Epithelial cell of proximal tubule (primary cell): ENCODE results near the gene NPC1L1. TPM values are rescaled to one million over a fixed set of nuclear protein-coding genes. Genes with fewer than 3 reads are reported as not detected.

Experiments used
- DNase-seq: peaks from one replicate; pipeline ENCODE4 v3.0.0-alpha.2; 2011; ENCODE audit warnings: low read depth
- H3K4me3 ChIP-seq: 2 replicates; pipeline ENCODE4 v1.5.1; 2011; ENCODE audit warnings: low read depth, mild to moderate bottlenecking, low read length
- total RNA-seq: library from RNA; depleted of rRNA; stranded (reverse); fragments of >200 nt; gene quantifications from 2 replicates; pipeline ENCODE4 v1.2.3, GENCODE V29; 2015
- TF ChIP-seq, protein P1 (sequence below): conservative IDR thresholded peaks from 2 replicates; pipeline ENCODE4 v1.5.1; 2012; ENCODE audit warnings: low read depth, mild to moderate bottlenecking, low read length

NPC1L1 gene
- total RNA-seq, 1 donor from 2014 or later = 0.23 TPM

DNA sequence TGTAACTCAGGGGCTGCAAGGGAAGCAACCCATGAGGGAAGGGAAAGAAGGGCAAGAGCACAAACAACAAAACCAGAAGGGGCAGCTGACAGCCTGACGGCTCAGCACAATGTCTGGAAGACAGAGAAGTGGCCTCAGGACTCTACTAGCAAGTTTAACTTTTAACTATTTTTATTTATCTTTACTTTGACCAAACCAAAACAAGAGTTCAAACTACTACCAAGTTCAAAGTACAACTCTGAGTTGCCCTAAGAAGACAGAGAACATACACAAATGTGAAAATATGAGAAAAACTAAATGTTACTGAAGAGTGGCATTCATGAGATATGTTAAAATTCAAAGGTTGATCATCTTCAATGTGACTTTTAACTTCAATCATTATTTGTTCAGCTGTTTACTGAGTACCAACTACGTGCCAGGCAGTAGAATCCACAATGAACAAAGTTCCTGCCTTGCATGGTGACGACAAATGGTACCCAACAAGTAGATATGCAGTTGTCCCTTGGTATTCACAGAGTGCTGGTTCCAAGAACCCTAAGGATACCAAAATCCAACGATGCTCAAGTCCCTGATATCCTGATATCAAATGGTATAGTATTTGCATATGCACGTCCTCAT lies 70.4 kb downstream of the NPC1L1 start:
- no peak overlapping the region for H3K4me3 ChIP-seq
- DNase-seq = no peak
- TF ChIP-seq, protein P1, sequence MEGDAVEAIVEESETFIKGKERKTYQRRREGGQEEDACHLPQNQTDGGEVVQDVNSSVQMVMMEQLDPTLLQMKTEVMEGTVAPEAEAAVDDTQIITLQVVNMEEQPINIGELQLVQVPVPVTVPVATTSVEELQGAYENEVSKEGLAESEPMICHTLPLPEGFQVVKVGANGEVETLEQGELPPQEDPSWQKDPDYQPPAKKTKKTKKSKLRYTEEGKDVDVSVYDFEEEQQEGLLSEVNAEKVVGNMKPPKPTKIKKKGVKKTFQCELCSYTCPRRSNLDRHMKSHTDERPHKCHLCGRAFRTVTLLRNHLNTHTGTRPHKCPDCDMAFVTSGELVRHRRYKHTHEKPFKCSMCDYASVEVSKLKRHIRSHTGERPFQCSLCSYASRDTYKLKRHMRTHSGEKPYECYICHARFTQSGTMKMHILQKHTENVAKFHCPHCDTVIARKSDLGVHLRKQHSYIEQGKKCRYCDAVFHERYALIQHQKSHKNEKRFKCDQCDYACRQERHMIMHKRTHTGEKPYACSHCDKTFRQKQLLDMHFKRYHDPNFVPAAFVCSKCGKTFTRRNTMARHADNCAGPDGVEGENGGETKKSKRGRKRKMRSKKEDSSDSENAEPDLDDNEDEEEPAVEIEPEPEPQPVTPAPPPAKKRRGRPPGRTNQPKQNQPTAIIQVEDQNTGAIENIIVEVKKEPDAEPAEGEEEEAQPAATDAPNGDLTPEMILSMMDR = no peak

DNA sequence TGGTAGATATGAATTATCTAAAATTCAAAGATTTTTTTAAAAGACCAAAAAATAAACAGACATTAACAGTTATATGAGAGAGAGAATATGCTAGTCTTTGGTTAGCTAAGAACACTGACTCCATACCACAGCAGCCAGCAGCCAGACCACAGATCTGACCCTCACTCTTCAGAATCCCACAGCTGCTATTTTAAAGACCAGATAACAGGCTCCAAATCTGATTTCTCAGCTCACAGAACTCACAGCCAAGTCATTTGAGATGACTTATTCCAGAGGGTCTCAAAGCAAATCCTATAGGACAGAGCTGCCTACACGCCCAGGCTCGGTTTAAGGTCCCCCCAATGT lies 71.0 kb downstream of the NPC1L1 start:
- DNase-seq = no peak
- TF ChIP-seq, protein P1 = no peak
- no peak overlapping the region for H3K4me3 ChIP-seq

DNA sequence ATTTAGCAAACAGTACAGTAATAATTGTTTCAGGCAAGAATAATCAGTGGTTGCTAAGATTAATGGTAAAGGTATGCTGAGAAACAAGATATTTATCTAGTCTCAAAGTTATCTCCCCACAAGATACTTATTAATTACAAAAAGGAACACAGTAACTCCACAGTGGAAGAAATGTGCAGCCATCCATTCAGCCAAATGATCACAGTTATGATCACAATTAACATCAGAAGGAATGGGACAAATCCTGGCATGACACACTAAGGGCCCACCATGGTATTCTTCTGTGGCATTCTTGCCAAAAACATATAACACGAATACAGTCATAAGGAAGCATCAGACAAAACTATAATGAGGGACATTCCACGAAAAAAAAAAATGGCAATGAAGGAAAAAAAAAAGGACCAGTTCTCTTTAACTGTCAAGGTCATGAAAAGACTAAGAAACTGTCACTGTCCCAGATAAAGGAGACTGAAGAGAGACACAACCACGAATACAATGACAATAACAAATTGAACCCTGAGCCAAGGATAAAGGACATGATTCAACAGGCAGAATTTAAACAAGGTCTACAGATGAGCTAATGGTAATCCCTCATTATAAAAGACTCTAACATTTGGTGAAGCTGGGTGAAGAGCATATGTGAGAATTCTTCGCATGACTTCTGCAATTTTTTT lies 71.5 kb downstream of the NPC1L1 start:
- DNase-seq = no peak
- TF ChIP-seq, protein P1 = no peak
- H3K4me3 ChIP-seq = no peak overlapping the region

DNA sequence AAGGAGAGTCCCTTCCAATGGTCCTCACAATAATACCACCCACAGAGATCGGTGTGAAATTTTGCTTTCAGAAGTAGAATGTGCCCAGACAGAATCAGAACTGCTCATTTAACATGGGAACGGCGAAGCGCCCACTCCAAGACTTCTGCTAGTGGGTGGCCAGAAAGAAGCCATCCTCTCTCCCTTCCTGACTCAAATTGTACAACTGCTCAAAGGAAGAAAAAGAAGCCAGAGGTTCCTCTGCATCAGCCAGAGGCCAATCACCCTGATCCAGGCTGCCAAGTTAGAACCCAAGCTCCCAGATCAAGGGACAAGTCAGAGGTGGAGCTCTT lies 73.9 kb downstream of the NPC1L1 start:
- TF ChIP-seq, protein P1 = no peak
- no peak for DNase-seq
- H3K4me3 ChIP-seq = no peak overlapping the region

DNA sequence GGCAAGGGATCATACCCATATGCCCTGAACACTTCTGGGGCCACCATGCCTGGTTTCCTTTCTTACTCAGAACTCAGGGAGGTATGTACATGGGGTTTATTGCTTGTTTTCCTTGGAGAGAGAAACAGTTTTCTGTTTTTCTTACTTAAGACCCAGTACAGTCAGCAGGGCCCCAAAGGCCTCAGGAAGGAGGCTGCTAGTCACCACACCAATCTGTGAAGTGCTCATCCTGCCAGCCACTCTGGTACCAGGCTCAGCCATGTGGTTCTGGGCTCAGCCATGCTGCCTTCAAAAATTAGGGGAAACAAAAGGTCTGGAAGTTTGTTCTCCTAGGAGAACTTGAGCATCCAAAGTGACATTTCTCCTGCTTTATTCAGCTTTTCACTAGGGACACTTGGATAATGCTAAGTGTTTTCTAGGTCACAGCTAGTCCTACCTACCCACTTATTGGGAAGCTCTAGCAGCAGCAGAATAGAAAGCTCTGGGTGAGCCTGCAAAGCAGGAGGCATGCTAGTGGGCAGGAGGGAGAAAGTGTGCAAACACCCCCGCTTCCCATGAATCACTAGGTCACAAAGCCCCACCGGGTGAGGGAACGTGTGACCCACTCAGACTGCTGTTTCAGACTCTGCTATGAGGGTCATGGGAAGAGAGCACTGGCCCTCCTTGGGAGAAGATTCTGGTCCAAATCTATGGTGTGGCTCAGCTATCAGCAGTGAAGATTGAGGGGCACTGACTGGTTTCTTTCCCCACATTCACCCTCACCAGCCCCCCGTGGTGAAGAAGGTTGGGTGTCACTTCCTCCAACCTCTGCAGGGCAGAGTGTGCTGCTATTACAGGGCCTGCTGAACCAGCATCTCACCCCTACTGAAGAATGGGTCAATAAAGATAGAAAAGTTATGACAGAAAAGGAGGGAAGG lies 74.6 kb downstream of the NPC1L1 start:
- H3K4me3 ChIP-seq = no peak overlapping the region
- DNase-seq = no peak
- TF ChIP-seq, protein P1 = no peak

DNA sequence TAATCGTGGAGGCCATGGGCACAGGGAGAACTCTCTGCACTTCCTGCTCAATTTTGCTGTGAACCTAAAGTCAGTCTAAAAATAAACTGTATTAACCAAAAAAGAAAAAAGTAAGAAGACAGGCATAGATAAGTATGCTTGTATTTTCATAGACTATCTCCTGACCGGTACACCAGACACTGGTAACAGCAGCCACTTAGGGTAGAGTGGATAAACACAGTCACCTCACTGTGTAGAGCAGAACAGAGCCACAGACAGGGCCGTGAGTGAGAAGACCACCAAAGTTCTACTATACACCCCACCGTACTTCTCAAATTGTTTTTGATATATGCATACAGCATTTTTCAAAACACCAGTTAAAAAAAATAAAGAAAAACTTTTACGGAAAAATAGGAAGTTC lies 75.6 kb downstream of the NPC1L1 start:
- TF ChIP-seq, protein P1 = no peak
- H3K4me3 ChIP-seq = no peak overlapping the region
- no peak for DNase-seq
